AML-193 (cell line): ENCODE results near the gene NDUFB10.
A peak's percentile ranks its signal among the peaks of the same experiment; 100 is the strongest.
"Not testable (repeated sequence)": the region's sequence is repeated elsewhere in the genome, so short reads cannot be mapped to it uniquely, and the experiment has no call there.

ENCODE experiments used
- DNase-seq, 2 experiments: peaks; one replicate each; lab custom pipeline; 2025; lab: John Stamatoyannopoulos, UW

The NDUFB10 gene

DNA sequence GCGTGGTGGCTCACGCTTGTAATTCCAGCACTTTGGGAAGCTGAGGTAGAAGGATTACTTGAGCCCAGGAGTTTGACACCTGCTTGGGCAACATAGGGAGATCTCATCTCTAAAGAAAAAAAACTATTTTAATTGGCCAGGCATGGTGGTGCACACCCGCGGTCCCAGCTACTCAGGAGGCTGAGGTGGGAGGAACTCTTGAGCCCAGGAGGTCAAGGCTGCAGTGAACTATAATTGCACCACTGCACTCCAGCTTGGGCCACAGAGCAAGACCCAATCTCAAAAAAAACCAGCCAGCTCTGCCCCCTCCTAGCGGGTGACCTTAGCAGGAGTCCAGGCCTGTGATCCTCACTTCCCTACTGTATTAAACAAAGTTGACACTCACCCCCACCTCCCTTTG, 35.2 kb upstream of the NDUFB10 start:
- no peak for DNase-seq

DNA sequence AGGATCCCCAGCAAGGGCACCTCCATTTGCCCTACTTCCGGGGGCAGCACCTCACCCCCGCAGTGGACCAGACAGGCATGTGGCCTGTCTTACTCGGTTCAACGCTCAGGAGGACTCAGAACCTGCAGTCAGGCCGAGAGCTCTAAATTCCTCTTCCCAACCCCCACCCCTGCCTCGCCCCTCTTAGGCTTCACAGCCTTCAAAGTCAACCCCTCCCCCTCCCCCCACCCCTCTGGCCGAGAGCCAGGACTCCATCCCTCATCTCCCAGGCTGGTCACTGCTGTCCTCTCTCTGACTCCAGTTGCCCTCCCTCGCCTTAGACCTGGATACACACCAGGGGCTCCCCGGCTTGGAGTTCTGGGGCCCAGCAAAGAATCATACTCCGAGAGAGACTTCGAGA, 33.1 kb upstream of the NDUFB10 start:
- no peak for DNase-seq

DNA sequence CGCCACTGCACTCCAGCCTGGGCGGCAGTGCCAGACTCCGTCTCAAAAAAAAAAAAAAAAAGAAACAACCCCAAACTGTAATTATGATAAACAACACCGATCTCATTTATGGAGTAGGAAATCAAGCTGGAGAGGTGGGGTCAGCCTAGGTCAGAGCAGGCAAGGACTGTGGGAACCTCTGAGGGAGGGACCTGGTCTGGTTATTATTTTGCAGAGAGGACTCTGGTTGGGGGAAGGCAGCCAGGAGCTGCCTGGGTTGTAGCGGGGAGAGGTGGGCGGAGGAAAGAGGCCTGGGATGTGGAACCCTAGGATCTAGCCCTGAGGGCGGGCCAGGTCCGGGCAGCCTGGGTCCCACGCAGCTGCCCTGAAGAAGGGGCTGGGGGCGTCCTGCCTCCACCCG, 30.2 kb upstream of the NDUFB10 start:
- DNase-seq: peak in 1 of 2 experiments; percentile 10

DNA sequence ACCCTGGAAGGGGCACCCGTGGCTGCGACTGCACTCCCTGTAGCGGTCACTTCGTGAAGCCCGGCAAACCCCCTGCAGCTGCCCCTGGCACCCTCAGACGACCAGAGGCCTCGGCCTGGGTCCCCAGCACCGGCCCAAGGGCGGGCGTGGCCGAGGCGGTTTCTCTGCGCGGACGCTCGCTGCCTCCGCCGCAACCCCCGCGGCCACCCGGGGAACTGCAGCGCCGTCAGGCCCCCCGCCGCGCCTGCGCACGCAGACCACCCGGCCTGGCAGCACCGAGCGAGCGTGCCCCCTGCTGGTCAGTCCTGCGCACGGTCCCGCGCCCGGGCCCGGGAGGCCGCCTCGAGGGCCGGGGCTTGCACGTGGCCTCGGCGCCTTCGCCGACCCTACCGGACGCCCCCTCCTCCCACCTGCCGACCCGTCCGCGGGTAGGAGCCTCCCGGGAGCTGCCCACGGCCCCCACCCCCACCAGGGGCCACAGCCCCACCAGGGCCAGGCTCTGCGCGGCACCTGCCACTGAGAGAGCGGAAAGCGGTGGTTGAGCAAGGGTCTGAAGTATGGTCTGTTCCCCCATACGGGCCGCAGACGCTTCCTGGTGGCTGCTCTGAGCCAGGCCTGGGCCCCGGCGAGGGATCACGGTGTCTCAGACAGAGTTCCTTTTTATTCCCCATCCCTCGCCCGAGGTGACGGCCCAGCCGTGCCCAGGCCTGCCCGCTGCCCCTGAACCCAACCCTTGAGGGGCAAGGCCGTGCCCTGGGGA, 29.6 kb upstream of the NDUFB10 start:
- DNase-seq: peak; percentile 73 to 76

DNA sequence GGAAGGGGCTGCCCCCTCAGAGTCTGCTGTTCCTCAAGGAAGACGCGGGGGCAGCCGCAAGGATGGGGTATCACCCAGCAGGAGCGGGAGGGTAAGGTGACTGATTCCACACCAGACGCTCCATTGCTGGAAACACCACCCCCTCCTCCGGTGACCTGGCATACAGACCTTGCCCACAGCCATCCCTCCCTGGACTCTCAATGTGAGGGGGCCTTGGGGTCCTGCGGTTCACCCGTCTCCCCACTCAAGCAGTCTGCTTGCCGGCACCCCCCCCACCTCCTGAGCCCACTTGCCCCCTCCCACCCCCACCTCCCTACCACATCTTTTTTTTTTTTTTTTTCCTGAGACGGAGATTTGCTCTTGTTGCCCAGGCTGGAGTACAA, 29.0 kb upstream of the NDUFB10 start:
- no peak for DNase-seq

DNA sequence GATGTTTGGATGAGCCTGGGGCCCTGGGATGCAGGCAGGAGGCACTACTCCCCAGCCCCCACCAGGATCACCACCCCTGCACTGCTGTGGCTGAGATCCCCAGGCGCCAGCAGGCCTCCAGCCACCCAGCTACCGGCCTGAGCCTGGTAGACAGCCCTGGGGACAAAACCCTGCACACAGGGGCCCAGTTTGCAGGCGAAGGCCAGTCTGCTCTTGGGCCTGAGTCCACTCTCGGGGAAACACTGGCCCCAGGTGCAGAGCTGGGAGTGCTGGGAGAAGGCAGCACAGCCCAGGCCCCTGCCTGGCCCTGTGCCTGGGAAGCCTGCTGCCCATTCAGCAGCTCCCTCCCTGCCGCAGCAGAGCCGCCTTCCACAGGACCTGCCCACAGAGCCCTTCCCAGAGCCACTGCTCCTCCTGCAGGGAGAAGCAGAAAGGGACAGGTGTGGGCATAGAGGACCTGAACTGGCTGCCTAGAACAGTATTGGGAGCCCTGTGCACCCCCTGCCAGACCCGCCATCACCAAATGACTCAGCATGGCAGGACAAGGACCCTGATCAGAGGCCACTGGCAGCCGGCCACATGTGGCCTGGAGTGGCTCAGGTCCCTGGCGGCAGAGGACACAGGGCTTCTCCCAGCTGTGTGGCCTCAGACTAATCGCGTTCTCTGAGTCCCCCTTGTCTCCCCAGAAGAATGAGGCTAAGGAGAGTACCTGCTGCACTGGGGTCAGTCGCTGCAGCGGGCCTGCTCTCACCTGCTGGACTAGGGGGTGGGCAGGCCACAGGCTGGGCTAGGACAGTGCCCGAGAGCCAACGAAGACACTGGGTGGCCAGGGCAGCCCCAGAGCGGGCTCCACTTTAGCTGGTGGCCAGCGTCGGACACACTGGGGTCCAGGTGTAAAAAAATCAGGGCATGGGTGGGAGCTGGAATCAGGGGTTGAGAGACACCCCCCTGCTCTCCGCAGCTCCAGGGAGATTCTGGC, 27.0 kb upstream of the NDUFB10 start:
- no peak for DNase-seq

DNA sequence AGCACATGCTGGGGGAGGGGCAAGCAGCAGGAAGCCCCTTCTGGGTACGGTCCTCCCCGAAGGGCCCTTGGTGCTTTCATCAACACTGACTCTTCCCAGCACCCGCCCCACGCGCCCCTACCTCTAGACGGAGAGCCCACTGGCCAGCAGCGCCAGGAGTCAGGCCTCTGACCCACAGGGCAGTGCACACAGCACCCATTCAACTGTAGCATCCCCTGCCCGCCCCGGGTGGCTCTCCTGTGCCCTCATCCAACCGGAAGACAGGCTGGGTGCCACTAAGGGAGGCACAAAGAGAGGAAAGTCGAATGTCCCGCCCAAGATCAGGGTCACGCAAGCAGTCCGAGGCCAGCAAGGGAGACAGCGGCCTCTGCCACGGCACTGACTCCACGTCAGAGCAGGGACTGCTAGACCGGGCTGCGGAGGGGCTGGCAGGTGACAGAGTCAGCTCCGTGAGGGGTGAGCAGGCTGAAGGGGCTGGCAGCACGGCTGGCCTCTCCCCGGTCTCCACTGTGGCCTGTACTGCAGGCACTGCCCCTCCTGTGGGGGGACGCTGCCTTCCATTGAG, 26.2 kb upstream of the NDUFB10 start:
- no peak for DNase-seq

DNA sequence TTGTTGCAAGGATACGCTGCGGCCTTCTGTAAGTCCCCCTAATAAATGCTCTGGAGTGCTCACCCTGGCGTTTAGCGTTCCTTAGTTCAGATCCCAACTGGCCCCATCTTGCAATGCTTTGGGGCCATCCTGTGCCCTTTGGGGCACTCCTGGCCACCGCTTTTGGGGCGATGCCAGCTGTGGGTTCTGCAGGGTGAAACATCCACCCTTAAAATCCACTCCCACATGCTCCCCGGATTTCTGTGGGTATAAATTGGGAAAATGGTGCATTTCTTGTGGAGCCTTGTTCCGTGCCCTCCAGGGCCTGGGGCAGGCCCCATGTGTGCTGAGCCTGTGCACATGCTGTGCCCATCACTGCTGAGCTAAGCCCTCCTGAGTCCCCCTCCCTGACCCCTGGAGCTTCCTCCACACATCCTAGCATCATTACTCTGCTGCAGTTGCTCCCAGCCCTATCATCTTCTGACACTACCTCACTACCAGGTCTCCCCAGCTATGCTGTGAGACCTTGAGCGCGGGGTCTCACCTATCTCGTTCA, 22.3 kb upstream of the NDUFB10 start:
- DNase-seq: no peak

DNA sequence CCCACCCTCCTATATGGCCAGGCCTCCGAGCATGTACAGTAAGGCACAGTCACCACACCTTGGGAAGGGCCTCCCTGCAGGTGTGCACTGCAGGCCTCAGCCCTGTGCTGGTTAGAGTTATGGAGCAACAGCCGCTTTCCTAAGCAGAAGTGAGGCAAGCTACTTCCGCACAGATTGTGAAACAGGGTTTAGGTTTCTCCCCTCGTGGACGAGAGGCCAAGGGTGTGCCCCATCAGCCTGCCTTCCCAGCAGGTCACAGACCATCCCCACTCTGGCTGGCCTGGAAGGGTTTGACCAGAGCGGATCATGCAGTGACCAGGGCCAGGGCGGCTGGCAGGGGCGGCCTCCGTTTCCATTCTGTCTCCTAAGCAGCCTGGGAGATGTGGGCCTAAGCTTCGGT, 21.0 kb upstream of the NDUFB10 start:
- peak; percentile 63 to 81 for DNase-seq

DNA sequence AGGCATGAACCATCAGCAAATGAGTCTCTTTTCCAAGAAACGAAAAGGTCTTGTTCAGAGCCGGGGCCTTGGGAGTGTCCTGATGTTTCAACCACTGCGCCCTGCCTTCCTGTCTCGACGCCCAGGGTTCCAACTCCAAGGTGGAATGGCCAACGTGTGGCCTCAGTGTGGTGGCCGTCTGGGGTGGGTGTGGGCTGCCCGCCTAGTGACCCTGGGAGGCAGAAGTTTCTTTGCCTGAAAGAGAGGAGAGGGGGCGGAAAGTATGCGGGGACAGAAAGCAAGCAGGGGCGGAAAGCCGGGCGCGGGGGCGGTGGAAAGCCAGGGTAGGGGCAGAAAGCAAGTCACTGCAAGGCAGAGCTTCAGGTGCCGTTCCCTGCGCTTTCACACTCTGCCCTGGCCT, 20.4 kb upstream of the NDUFB10 start:
- no peak for DNase-seq

DNA sequence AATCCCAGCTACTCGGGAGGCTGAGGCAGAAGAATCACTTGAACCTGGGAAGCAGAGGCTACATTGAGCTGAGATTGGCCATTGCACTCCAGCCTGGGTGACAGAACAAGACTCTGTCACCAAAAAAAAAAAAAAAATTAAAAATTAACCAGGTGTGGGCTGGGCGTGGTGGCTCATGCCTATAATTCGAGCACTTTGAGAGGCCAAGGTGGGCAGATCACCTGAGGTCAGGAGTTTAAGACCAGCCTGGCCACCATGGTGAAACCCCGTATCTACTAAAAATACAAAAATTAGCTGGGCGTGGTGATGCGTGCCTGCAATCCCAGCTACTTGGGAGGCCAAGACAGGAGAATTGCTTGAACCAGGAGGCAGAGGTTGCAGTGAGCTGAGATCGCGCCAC, 19.5 kb upstream of the NDUFB10 start:
- not testable (repeated sequence) for DNase-seq

DNA sequence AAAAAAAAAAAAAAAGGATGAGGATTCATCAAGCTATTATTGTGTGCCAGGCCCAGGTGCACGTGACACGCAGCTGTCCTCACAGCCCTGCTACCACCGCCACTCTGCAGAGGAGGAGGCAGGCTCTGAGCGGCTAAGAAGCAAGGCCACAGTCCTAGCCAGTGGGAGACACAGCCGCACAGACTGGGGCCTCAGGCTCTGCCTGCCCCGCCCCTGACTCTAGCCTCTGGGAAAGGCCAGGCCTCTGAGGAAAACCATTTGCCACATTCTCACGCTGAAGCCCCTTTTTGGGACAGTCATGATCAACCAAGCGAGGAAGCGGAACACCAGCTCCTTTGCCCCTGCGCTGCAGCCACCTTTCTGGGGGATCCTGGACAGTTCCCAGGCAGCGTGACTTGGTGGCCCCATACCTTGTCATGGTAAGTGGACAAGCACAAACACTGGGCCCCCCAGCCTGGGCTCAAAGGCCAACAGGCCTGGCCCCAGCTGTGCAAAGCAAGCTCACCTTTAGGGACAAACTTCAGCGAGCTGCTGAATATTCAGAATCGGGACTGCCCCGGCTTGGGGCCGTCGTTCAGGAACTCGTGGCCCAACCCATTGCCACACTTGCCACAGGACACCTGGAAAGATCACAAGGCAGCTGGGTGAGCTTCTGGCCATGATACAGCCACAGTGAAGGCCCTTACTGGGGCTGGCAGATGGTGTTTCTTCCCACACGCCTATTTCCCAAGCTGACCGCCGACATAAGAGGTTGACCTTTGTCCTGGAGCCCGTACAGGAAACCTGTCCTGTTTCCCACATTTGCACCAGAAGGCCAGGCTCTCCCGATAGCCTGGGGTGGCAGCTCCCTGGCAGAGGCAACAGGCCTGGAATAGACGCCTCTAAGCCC, 18.8 kb upstream of the NDUFB10 start:
- no peak for DNase-seq

DNA sequence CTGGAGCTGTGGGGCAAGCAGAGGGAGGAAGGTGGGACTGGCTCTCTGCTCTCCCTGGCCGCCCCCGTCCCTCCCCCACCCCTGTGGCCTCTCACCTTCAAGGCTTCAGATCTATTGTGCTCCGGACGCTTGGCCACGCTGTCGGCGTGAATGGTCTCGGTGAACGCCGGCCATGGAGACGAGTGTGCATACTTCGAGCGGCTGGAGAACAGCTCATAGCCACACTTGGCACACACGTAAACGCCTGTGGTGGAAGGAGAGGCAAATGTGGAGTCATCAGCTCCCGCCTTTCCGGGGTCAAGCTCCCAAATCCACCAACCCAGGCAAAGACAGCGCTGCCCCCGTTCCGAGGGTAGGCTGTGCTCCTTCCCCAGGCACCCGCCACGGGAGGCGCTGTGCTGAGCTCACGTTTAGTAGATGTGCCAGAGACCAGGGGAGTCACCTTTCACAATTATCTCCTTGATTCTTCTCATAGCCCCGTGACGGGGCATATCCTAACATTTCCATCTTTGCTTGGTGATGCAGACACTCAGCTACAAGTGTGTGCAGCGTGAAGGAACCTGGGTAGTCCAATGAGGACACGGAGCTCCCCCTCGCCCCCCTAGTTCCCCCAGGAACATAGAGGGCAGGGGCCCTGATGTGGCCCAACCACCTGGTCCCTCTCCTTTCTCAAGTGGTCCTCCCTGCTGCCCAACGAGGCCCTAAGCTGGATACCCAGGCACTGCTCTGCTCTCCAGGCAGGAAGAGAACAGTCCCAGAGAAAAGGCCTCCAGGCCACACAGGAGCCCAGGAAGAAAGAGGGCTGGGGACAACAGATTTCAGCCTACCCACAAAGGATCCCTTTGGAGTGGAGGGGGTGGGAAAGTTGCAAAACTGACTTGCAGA, 17.9 kb upstream of the NDUFB10 start:
- no peak for DNase-seq

DNA sequence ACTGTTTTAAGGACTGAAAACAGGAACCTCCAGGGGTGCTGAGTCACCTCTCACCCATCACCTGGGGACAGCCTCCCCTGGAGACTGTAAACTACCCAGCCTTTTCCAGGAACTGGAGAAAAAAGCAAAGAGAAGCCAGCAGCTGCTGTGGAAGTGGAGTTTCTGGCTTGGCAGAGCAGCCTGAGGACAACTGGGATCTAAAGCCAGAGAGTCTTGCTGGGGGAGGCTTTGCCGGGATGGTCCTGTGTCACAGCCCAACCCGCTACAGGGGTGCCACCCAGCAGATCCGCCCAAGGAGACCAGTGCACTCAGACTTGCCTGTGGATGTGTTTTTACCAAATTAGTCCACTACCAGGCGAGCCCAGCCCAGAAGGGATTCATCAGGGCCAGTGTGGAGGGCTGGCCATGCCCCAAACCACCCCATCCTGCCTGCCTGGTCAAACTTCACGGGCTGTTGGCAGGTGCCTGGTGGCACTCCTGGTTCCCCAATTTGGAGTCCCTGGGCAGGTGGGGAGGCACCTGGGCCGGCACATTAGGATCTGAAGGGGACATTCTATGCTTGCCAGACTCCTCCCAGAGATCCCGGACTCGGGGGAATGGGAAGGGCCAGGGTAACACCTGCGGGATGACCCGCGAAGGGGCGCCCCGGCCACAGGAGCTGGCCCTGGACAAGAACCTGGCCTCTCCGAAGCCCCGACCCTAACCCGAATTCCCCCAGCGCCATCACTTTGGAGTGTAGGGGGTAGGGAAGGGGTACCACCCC, 17.1 kb upstream of the NDUFB10 start:
- peak; percentile 66 to 74 for DNase-seq

DNA sequence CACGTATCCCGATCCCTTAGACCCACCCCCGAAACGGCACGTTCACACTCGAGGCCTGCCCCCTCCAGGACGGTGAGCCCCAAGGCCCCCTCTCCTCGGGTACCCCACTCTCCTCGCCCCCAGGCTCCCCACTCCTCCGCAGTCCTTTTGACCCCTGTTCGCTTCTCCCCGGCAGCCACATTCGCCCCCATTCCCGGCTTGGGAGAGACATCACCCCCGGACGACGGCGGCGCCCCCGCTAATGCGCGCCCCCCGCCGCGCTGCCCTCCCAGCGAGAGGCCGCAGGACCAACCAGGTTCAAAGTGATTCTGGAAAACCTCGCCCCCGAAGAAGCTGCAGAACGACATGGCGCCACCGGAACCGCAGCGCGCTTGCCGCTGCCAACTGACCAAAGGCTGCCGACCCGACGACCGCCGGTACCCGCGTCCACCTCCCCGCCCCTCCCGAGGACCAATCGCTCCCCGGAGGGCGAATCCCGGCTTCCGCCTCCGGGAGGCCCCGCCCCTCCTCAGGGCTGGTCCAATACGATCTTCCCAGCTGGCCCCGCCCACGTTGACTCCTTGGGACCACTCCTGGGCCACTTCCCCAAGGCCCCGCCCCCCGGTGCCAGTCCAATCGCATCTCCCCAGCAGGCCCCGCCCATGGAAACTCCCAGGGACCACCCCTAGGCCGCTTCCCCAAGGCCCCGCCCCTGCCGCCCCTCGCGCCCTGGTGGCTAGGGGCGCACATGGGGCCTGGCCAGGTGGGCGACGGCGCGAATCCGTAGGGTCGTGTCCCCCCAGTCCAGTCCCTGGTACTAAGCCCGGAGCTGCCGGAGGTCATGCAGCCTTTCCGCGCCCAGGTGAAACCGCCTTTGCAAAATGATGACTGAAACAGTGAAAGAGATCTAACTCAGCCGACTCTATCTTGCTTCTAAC, 16.3 kb upstream of the NDUFB10 start, which contains the start of gene MSRB1:
Gene MSRB1 (minus strand): TSS at position 390 of the 917 bp plus-strand sequence. CDS start 43 bp downstream, at position 347.
- DNase-seq: peak; percentile 95 to 97

DNA sequence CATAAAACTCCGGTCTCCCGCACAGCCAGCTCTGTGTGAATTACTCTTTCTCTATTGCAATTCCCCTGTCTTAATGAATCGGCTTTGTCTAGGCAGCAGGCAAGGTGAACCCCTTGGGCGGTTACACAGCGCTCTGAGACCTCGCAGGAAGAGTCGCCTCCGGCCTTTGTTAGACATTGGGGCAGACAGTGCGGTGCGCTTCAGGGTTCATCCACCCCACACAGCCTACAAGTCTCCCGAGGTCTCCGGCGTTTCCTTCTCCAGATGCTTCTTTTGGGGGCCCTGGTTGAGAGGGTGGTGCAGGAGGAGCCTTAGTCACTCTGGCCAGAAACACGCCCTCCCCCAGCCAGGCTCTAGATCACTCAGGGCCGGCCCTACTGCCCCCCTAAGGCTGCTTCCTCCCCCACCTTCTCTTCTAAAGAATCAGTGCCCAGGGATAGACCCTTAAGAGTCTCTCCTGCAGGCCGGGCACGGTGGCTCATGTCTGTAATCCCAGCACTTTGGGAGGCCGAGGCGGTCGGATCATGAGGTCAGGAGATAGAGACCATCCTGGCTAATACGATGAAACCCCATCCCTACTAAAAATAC, 14.6 kb upstream of the NDUFB10 start:
- DNase-seq: no peak

DNA sequence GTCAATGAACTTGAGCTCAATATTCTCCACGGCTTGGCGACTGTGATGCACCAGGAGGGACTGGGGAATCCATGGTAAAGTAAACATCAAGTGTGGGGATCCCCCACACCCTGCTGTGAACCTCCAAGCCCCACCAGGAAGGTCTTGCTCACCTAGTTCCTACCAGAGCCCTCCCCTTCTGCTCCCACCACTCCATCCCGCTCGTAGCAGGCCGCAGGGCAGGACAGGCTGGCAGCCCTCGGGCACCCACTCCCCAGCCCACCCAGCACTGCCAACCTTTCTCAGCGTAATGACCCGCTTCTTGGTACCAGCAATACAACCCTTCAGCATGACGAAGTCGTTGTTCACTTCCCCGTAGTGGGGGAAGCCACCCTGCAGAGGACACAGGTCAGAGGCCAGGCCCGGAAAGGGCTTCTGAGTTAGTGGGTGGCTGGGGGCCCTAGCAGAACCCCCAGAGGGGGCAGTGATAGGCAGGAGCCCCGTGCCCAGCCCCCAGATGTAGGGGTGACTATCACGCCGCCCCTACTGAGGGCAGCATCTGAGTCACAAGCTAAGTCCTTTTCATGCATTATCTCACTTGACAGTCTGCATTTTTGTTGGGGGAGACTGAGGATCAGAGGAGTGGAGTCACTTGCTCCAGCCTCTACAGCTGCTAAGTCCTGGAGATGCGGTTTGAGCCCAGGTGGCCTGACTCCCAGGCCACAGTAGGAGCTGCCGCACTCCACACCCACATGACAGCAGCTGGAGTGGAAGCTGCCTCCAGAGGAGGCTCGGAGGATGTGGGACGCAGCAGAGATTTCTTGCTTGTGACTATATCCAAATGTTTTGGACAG, 13.6 kb upstream of the NDUFB10 start:
- no peak for DNase-seq
